Endodermal cell (in vitro differentiated cells): Measurements from ENCODE around the gene RNF126. TPM values are rescaled to one million over a fixed set of nuclear protein-coding genes. Genes with fewer than 3 reads are reported as not detected.
A peak's percentile ranks its signal among the peaks of the same experiment; 100 is the strongest.

Source experiments
- DNase-seq: peaks from one replicate; pipeline ENCODE4 v3.0.0-alpha.2; 2017
- H3K27ac ChIP-seq: 2 replicates; pipeline ENCODE4 v1.5.1; 2013; ENCODE audit warnings: mild to moderate bottlenecking, low read depth, low read length, moderate library complexity
- H3K27me3 ChIP-seq: 2 replicates; pipeline ENCODE4 v1.6.1; 2013; ENCODE audit warnings: mild to moderate bottlenecking, low read length, moderate library complexity; ENCODE audit not compliant: insufficient read depth, control insufficient read depth, poor library complexity, severe bottlenecking
- H3K36me3 ChIP-seq: 2 replicates; pipeline ENCODE4 v1.7.0; 2013; ENCODE audit warnings: mild to moderate bottlenecking, low read length, moderate library complexity; ENCODE audit not compliant: control insufficient read depth, insufficient read depth
- H3K4me1 ChIP-seq: one replicate; pipeline ENCODE4 v1.7.0; 2013; ENCODE audit warnings: low read length; ENCODE audit not compliant: control insufficient read depth, insufficient read depth
- H3K4me3 ChIP-seq: 2 replicates; pipeline ENCODE4 v1.5.1; 2013; ENCODE audit warnings: mild to moderate bottlenecking, low read length, moderate library complexity
- H3K9ac ChIP-seq: 2 replicates; pipeline ENCODE4 v1.6.1; 2013; ENCODE audit warnings: mild to moderate bottlenecking, low read length, moderate library complexity; ENCODE audit not compliant: poor library complexity, severe bottlenecking; ENCODE audit errors: extremely low read depth
- H3K9me3 ChIP-seq: 2 replicates; pipeline ENCODE4 v1.6.1; 2013; ENCODE audit warnings: mild to moderate bottlenecking, low read length, moderate library complexity; ENCODE audit not compliant: control insufficient read depth
- H3K27ac Mint-ChIP-seq: 2 replicates; pipeline ENCODE4 v1.8.0; 2020; ENCODE audit warnings: mixed read lengths
- H3K27me3 Mint-ChIP-seq: 2 replicates; pipeline ENCODE4 v1.8.0; 2021; ENCODE audit warnings: mild to moderate bottlenecking, mixed read lengths; ENCODE audit not compliant: insufficient read depth
- H3K36me3 Mint-ChIP-seq: 2 replicates; pipeline ENCODE4 v1.8.0; 2020; ENCODE audit warnings: low read depth, mixed read lengths
- H3K4me1 Mint-ChIP-seq: 2 replicates; pipeline ENCODE4 v1.8.0; 2020; ENCODE audit warnings: mixed read lengths
- H3K4me3 Mint-ChIP-seq: 2 replicates; pipeline ENCODE4 v1.8.0; 2020; ENCODE audit warnings: mild to moderate bottlenecking, moderate library complexity, mixed read lengths
- H3K9me3 Mint-ChIP-seq: 2 replicates; pipeline ENCODE4 v1.8.0; 2020; ENCODE audit warnings: mild to moderate bottlenecking, mixed read lengths
- WGBS, 2 experiments: methylation state at CpG; one replicate each; pipeline versions ENCODE4 v1.1.5 to v1.1.7; 2013; ENCODE audit warnings: missing lambda C conversion rate in 2 of 2, mixed read lengths in 1 of 2; ENCODE audit not compliant: insufficient coverage in 1 of 2, insufficient read length in 1 of 2; 5-methylcytosine and 5-hydroxymethylcytosine counted together
- total RNA-seq, 2 donors: library from RNA; stranded (reverse); fragmentation: NEBNext Ultra II Directional in 1 of 2; extraction: Animal tissue kit (Norgen Biotek cat#: 25700) in 1 of 2; gene quantifications; 2 replicates in 1 of 2; 3 replicates in 1 of 2; pipeline ENCODE4 v1.2.1, GENCODE V29; 2021
- TF ChIP-seq, protein P1 (sequence below): fragments of 200-600 bp; sonication (generic); conservative IDR thresholded peaks from 2 replicates; pipeline ENCODE4 v1.5.0; 2021; ENCODE audit warnings: antibody characterized with exemption, mild to moderate bottlenecking

Gene RNF126
- total RNA-seq, 2 donors from 2014 or later, result 49.1 to 66.4 TPM

GRCh38 chr19:624433-625109, 38.4 kb downstream of the RNF126 start:
- Mint-ChIP-seq H3K27me3 (no peaks in the 10 kb centered on the region), H3K27ac (no peak overlapping the region), H3K4me1 (no peaks in the 10 kb centered on the region), H3K36me3 (peaks cover 48% of the 10 kb centered on the region), H3K4me3 (no peak overlapping the region), H3K9me3 (no peaks in the 10 kb centered on the region)
- TF ChIP-seq, protein P1, sequence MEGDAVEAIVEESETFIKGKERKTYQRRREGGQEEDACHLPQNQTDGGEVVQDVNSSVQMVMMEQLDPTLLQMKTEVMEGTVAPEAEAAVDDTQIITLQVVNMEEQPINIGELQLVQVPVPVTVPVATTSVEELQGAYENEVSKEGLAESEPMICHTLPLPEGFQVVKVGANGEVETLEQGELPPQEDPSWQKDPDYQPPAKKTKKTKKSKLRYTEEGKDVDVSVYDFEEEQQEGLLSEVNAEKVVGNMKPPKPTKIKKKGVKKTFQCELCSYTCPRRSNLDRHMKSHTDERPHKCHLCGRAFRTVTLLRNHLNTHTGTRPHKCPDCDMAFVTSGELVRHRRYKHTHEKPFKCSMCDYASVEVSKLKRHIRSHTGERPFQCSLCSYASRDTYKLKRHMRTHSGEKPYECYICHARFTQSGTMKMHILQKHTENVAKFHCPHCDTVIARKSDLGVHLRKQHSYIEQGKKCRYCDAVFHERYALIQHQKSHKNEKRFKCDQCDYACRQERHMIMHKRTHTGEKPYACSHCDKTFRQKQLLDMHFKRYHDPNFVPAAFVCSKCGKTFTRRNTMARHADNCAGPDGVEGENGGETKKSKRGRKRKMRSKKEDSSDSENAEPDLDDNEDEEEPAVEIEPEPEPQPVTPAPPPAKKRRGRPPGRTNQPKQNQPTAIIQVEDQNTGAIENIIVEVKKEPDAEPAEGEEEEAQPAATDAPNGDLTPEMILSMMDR, result no peak
- Histone ChIP-seq H3K4me1 (no peaks in the 10 kb centered on the region), H3K36me3 (peaks cover 29% of the 10 kb centered on the region), H3K27ac (no peak overlapping the region), H3K4me3 (no peak overlapping the region), H3K9me3 (no peaks in the 10 kb centered on the region), H3K9ac (no peak overlapping the region), H3K27me3 (no peaks in the 10 kb centered on the region)
- no peak for DNase-seq
- WGBS, 2 experiments, result 92 to 98% methylated on average over 13 to 24 of the region's 24 CpGs

- Histone ChIP-seq H3K27me3 (no peaks in the 10 kb centered on the region), H3K4me3 (no peak overlapping the region), H3K36me3 (peaks cover 24% of the 10 kb centered on the region), H3K27ac (no peak overlapping the region), H3K4me1 (no peaks in the 10 kb centered on the region), H3K9ac (no peak overlapping the region), H3K9me3 (no peaks in the 10 kb centered on the region)
- peaks cover 44% of the 10 kb centered on the region for H3K36me3 Mint-ChIP-seq
- no peaks in the 10 kb centered on the region for H3K9me3 Mint-ChIP-seq
- H3K27me3 Mint-ChIP-seq, result no peaks in the 10 kb centered on the region
- 79 to 92% methylated on average over 23 to 24 of the region's 24 CpGs for WGBS, 2 experiments
- H3K4me3 Mint-ChIP-seq, result no peak overlapping the region
- no peaks in the 10 kb centered on the region for H3K4me1 Mint-ChIP-seq
- TF ChIP-seq, protein P1, result no peak
- DNase-seq, result no peak
- peak overlapping the region; percentile 17 for H3K27ac Mint-ChIP-seq
Measured at GRCh38 chr19:623974-624373, 39.0 kb downstream of the RNF126 start.

DNA sequence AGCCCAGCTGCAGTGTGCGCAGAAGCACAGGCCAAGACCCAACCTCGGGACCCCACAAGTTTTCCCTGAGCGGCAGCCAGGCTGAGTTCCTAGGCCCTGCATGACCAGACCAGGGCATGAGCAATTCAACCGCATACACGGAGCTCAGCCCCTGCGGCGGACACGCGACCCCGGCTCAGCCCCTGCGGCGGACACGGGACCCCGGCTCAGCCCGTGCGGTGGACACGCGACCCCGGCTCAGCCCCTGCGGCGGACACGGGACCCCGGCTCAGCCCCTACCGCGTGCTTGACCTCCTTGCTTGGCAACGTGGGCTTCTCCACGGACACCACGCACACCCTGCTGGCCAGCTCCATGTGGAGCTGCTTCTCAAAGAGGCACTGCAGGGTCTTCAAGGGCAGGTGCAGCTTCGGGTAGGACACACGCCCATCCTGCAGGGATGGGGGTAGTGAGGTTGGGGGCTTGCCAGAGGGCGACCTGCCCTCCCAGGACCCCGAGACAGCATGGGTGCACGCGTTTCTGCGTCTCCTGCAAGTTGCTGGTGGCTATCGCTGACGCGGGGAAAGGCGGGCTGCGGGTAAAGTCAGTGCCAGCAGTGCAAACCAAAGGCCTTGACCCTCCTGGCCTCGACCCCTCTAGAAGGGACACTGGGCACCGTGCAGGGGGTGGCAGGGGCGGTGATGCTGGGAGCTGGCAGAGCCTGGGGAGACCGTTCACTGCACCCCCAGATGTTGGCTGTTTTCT, 39.7 kb downstream of the RNF126 start:
- TF ChIP-seq, protein P1, result no peak
- Histone ChIP-seq H3K9ac (no peak overlapping the region), H3K9me3 (no peaks in the 10 kb centered on the region), H3K27ac (no peak overlapping the region), H3K4me1 (no peaks in the 10 kb centered on the region), H3K36me3 (peaks cover 18% of the 10 kb centered on the region), H3K27me3 (no peaks in the 10 kb centered on the region), H3K4me3 (no peak overlapping the region)
- DNase-seq, result no peak
- Mint-ChIP-seq H3K27me3 (no peaks in the 10 kb centered on the region), H3K4me3 (no peak overlapping the region), H3K36me3 (peaks cover 43% of the 10 kb centered on the region), H3K27ac (no peak overlapping the region), H3K4me1 (no peaks in the 10 kb centered on the region), H3K9me3 (no peaks in the 10 kb centered on the region)
- 94 to 95% methylated on average over 20 to 44 of the region's 44 CpGs for WGBS, 2 experiments
